Muscle layer of colon (tissue), 2 donors: ENCODE measurements around the gene ARSG.

Source experiments
- H3K27ac ChIP-seq: one replicate; pipeline ENCODE4 v1.7.0; 2013; ENCODE audit warnings: low read depth, mild to moderate bottlenecking, low read length, moderate library complexity
- H3K27me3 ChIP-seq, 2 donors: one replicate each; pipeline ENCODE4 v1.7.0; 2013; ENCODE audit warnings: low read length in 2 of 2, mild to moderate bottlenecking in 2 of 2; ENCODE audit not compliant: insufficient read depth in 2 of 2, control insufficient read depth in 1 of 2
- H3K36me3 ChIP-seq: one replicate; pipeline ENCODE4 v1.7.0; 2013; ENCODE audit warnings: mild to moderate bottlenecking, low read length; ENCODE audit not compliant: insufficient read depth
- H3K4me1 ChIP-seq: one replicate; pipeline ENCODE4 v1.7.0; 2013; ENCODE audit warnings: mild to moderate bottlenecking, low read length; ENCODE audit not compliant: insufficient read depth
- H3K4me3 ChIP-seq, 2 donors: one replicate each; pipeline ENCODE4 v1.7.0; 2013; ENCODE audit warnings: low read length in 2 of 2, low read depth in 1 of 2, mild to moderate bottlenecking in 1 of 2, moderate library complexity in 1 of 2
- H3K9ac ChIP-seq: one replicate; pipeline ENCODE4 v1.7.0; 2013; ENCODE audit warnings: low read length
- H3K9me3 ChIP-seq: one replicate; pipeline ENCODE4 v1.7.0; 2013; ENCODE audit warnings: mild to moderate bottlenecking, low read length
- donor health status: abdominal sarcoma.
- donor health status: Adenocarcinoma of cecum.

Gene ARSG

GRCh38 chr17:68425979-68426378, 134.7 kb downstream of the ARSG start:
- no peaks in the 10 kb centered on the region for H3K9me3 ChIP-seq
- peaks cover 45% of the 10 kb centered on the region for H3K36me3 ChIP-seq
- no peak overlapping the region for H3K4me3 ChIP-seq
- H3K4me1 ChIP-seq, result no peaks in the 10 kb centered on the region
- H3K27ac ChIP-seq, result no peak overlapping the region
- no peak overlapping the region for H3K9ac ChIP-seq
- H3K27me3 ChIP-seq, result no peaks in the 10 kb centered on the region

- Histone ChIP-seq H3K27me3 (no peaks in the 10 kb centered on the region), H3K9ac (no peak overlapping the region), H3K4me1 (no peaks in the 10 kb centered on the region), H3K4me3 (no peak overlapping the region), H3K27ac (no peak overlapping the region), H3K36me3 (peaks cover 61% of the 10 kb centered on the region), H3K9me3 (no peaks in the 10 kb centered on the region)
Observed at GRCh38 chr17:68427575-68427974, 136.3 kb downstream of the ARSG start.

GRCh38 chr17:68428498-68429172, 137.3 kb downstream of the ARSG start:
- no peak overlapping the region for H3K4me3 ChIP-seq
- H3K27me3 ChIP-seq, result no peaks in the 10 kb centered on the region
- no peaks in the 10 kb centered on the region for H3K4me1 ChIP-seq
- no peaks in the 10 kb centered on the region for H3K9me3 ChIP-seq
- no peak overlapping the region for H3K9ac ChIP-seq
- peaks cover 56% of the 10 kb centered on the region for H3K36me3 ChIP-seq
- no peak overlapping the region for H3K27ac ChIP-seq

DNA sequence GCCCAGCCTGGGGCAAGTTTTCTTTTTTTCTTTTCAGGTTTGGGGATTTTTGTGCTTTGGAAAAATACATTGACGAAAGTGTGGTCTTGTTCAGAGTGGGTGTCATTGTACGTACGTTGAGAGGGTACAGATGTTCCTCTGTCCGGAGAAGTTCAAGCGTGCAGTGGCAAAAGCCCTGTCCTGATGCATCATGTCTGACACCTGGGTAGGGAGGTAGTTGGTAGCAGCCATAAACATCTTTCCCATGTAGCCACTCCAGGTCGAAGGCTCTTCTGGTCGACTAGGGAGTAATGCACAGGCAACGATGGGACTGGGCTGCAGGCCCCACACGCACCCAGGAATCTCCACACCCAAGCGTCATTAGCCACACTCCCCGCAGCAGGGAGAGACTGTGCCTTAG, 138.6 kb downstream of the ARSG start:
- Histone ChIP-seq H3K4me3 (no peak overlapping the region), H3K36me3 (peaks cover 66% of the 10 kb centered on the region), H3K27ac (no peak overlapping the region)

DNA sequence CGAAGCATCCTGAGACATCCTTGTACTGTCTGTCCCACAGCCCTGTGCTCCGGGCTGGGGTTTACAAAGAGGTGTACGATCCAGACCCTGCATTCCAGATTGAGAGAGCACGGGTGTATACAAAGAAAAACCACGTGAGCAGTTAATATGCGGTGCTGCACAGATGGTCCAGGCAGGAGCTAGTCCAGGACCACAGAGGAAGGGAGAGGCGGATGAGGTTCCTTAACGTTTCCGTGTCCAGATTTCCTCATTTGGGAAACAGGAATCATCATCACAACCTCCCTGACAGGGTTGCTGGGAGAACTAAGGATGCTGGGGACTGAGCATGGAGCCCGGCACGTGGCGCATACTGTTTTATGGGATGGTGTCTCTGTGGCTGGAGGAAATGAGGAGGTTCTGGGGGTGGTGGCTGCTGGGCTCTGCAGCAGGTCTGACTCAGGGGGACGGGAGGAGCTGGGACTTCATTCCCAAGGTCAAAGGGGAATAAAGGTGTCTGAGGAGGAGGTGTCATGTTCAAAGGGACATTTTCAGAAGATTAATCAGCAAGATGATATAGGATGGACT, 139.8 kb downstream of the ARSG start:
- no peak overlapping the region for H3K9ac ChIP-seq

More for the DNA sequence above, 138.6 kb downstream of the ARSG start:
- H3K27me3 ChIP-seq, result no peaks in the 10 kb centered on the region
- H3K9me3 ChIP-seq, result no peaks in the 10 kb centered on the region
- no peaks in the 10 kb centered on the region for H3K4me1 ChIP-seq
- no peak overlapping the region for H3K9ac ChIP-seq

DNA sequence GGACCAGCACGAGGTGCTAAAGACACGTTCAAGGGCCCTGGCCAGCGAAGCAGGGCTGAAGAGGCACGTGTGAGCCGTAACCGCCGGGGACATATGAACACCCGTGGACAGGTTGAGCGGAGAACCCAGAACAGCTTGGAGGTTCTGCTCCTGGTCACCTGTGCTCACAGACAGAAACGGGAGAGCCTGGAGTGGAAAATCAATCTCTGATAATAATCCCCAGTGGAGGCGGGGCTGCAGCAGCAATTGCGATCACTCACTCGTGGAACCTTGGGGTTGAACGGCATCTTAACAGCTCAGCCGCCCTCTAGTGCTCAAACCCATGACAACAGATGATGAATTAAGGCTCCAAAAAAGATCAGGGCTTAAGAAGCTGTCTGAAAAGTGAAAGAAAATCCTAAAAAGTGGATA, 140.4 kb downstream of the ARSG start:
- H3K4me3 ChIP-seq, result no peak overlapping the region

More for the DNA sequence above, 139.8 kb downstream of the ARSG start:
- H3K36me3 ChIP-seq, result peaks cover 64% of the 10 kb centered on the region
- no peaks in the 10 kb centered on the region for H3K4me1 ChIP-seq
- H3K27me3 ChIP-seq, result no peaks in the 10 kb centered on the region
- H3K4me3 ChIP-seq, result no peak overlapping the region
- no peaks in the 10 kb centered on the region for H3K9me3 ChIP-seq
- H3K27ac ChIP-seq, result no peak overlapping the region

DNA sequence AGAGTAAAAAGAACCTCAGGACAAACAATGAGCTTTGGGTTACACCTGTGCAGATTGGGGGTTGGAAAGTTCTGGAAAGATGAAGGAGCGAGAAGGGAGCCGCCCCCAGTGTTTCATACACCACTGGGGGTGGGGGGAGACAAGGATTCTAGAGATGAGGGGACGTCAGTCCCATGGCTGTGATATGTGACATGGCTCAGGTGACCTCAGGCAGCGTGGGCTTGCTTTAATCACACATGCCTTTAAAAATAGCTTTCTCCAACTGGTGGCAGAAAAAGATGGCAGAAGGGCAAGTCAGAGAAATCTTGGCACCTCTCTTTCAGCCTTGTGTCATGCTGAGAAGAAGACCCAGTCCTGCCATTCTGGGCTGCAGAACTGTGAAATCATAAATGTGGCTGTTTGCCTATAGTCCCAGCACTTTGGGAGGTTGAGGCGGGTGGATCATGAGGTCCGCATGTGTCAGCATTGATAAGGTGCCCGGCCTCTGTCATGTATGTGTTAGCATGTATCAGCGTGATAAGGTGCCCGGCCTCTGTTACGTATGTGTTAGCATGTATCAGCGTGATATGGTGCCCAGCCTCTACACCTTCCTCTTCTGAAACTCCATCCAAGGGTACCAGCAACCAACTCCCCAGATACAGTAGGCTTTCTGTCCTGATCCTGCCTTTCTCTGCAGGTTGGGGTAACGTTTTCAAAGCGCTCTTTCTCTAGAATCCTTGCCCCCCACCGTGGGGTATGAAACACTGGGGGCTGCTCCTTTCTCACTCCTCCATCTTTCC, 141.0 kb downstream of the ARSG start:
- Histone ChIP-seq H3K27me3 (no peaks in the 10 kb centered on the region), H3K9me3 (no peaks in the 10 kb centered on the region), H3K27ac (no peak overlapping the region), H3K4me3 (no peak overlapping the region), H3K36me3 (peaks cover 61% of the 10 kb centered on the region), H3K9ac (no peak overlapping the region), H3K4me1 (no peaks in the 10 kb centered on the region)

More for the DNA sequence above, 140.4 kb downstream of the ARSG start:
- Histone ChIP-seq H3K9me3 (no peaks in the 10 kb centered on the region), H3K36me3 (peaks cover 61% of the 10 kb centered on the region), H3K4me1 (no peaks in the 10 kb centered on the region), H3K27me3 (no peaks in the 10 kb centered on the region), H3K9ac (no peak overlapping the region), H3K27ac (no peak overlapping the region)

DNA sequence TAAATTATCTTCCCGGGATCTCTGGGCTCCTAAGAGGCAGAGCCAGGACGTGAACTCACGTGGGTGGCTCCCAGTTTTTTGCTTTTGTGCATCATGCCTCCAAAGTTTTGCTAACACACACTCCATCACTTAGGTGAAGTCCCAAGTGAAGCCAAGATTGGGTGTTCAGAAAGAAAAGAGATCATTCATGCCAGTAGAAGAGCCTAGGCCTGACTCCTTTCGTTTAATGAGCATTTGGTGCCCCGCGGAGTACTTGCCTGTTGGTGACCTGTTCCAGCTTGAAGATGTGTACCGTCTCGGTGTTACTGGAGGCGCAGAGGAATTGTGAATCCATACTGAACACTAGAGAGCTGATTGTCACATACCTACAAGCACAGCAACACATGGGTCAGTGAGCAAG, 141.9 kb downstream of the ARSG start:
- H3K9ac ChIP-seq, result no peak overlapping the region
- H3K27ac ChIP-seq, result no peak overlapping the region
- H3K4me1 ChIP-seq, result no peaks in the 10 kb centered on the region
- no peaks in the 10 kb centered on the region for H3K27me3 ChIP-seq
- no peak overlapping the region for H3K4me3 ChIP-seq
- no peaks in the 10 kb centered on the region for H3K9me3 ChIP-seq
- H3K36me3 ChIP-seq, result peaks cover 60% of the 10 kb centered on the region

DNA sequence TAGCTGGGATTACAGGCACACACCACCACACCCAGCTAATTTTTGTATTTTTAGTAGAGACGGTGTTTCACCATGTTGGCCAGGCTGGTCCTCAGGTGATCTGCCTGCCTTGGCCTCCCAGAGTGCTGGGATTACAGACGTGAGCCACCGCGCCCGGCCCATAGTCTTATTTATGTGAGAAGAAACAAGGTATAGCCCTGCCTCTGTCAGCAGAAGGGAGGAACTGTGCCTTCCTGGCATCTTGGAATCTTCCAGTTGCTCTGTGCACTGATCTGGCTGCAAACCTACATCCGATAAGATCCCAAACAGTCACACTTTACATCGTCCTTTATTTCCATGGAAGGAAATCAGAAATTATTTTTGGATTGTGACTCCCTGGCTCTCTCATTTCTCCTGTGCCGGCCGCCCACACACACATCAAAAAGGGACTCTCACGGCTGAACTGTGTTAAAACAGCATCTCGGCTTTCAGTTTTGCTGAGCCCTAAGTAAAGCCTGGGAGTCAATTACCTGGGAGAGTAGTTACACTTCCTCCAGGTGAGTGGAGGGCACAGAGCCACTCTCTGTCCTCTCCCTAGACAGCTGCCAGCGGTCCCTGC, 142.7 kb downstream of the ARSG start:
- Histone ChIP-seq H3K36me3 (peaks cover 52% of the 10 kb centered on the region), H3K9ac (no peak overlapping the region), H3K4me1 (no peaks in the 10 kb centered on the region), H3K27ac (no peak overlapping the region), H3K9me3 (no peaks in the 10 kb centered on the region), H3K27me3 (no peaks in the 10 kb centered on the region), H3K4me3 (no peak overlapping the region)

DNA sequence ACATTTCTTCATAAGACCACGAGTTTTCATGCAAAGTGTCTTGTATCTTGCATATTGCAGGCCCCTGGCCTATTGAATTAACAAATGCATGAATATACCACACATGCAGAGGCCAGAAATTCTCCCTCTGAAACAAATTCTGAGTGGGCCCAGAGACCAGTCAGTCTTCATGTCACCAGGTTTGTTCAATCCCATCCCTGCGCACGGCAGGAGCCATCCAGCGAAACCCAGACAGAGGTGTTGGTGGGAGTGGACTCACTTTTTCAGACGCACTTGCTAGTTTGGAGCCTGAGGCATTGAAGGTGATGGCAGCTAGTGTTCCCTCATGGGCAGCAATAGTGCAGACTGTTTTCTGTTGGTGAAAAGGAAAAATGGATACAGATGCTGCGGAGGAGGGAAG, 144.1 kb downstream of the ARSG start:
- Histone ChIP-seq H3K9ac (no peak overlapping the region), H3K4me3 (no peak overlapping the region), H3K36me3 (peaks cover 43% of the 10 kb centered on the region), H3K27me3 (no peaks in the 10 kb centered on the region), H3K4me1 (no peaks in the 10 kb centered on the region), H3K27ac (no peak overlapping the region), H3K9me3 (no peaks in the 10 kb centered on the region)
